Retinal pigment epithelial cell (primary cell): Measurements from ENCODE around the gene MAML3.

Experiments used
- DNase-seq: peaks from one replicate; pipeline ENCODE4 v3.0.0-alpha.2; 2010; ENCODE audit warnings: low read depth
- H3K4me3 ChIP-seq: 2 replicates; pipeline ENCODE4 v1.5.1; 2011; ENCODE audit warnings: mild to moderate bottlenecking, low read length, control low read depth, moderate library complexity
- TF ChIP-seq, protein P1 (sequence below): conservative IDR thresholded peaks from 2 replicates; pipeline ENCODE4 v1.5.1; 2011; ENCODE audit warnings: low read depth, low read length, control low read depth, inconsistent platforms

Gene MAML3

DNA sequence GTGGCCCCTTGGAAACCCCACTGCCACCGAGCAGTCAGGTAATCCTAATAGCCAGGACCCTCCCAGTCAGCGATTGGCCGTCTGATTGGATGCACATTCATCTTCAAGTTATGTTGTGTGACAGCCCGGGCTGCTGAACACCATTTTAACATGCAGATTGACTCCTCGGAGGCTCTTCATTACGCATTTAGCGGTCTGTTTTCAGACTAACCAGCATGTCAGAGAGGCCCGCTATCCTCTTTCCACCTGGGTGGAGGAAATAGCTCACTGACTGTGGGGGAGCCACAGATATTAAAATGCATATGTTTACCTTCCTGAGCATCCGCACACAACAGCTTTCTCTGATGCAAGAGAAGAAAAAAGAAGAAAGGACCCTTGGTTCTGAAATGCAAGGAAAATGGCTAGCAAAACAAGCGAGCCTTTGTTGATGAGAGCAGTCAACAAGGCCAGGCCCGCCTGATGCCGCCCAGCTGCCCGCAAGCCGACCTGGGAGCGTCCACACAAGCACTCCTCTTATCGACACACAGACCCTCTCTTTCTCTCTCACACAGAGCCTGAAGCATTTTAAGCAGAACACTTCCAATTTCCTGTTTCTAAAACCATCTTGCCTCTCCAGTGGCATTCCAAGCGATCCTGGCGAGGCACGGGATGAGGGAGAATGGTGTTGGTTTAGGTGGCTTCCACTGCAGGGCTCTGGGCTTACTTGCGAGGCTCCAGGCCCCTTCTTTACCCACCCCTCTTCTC is 370.1 kb downstream of the MAML3 start:
- DNase-seq: no peak
- TF ChIP-seq, protein P1, sequence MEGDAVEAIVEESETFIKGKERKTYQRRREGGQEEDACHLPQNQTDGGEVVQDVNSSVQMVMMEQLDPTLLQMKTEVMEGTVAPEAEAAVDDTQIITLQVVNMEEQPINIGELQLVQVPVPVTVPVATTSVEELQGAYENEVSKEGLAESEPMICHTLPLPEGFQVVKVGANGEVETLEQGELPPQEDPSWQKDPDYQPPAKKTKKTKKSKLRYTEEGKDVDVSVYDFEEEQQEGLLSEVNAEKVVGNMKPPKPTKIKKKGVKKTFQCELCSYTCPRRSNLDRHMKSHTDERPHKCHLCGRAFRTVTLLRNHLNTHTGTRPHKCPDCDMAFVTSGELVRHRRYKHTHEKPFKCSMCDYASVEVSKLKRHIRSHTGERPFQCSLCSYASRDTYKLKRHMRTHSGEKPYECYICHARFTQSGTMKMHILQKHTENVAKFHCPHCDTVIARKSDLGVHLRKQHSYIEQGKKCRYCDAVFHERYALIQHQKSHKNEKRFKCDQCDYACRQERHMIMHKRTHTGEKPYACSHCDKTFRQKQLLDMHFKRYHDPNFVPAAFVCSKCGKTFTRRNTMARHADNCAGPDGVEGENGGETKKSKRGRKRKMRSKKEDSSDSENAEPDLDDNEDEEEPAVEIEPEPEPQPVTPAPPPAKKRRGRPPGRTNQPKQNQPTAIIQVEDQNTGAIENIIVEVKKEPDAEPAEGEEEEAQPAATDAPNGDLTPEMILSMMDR: no peak
- no peak overlapping the region for H3K4me3 ChIP-seq

DNA sequence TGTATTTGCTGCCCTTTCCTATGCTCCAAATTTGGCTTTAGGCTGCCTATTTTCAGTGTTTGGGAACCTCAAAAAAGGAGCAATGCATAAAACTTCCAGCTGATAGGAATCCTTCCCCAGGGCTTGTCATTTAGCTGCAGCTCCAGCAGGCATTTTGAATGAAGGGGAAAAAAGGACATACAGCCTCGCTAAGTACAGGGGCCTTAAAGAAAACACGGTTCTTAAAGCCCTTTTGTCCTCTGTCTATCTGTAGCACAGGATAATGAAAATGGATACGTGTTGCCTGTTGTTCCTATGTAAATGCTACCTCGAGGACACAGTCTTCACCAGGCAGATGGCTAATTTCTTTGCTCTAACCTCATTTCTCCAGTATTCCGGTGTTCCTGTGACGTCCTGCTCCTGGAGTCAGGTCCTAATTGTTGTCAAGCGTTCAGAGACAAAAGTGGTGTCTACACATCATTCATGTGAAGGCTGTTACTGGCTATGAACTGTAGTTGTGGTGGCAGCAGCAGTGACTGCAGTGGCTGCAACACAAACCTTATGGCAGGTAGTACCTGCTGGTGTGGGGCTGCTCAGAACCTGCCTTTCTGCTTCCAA is 371.0 kb downstream of the MAML3 start:
- DNase-seq: no peak
- TF ChIP-seq, protein P1: no peak
- no peak overlapping the region for H3K4me3 ChIP-seq

DNA sequence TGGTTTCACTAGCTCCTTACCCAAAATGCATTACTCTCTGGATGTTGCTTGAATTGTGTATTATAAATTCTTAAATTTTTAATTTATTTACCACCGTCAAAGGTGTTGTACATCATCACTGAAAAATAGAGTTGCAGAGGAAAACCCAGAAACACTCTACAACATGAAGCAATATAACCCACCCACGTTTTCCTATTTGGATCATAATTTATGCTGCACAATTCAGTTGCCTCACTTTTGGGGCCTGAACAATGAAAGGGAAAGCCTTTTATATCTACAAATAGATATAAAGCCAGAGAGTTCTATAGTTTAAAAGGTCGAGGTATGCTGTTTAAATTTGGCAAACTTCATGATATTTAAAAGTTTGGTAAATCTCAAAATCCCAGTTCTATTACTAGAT is 372.9 kb downstream of the MAML3 start:
- H3K4me3 ChIP-seq: no peak overlapping the region
- no peak for DNase-seq
- TF ChIP-seq, protein P1: no peak

DNA sequence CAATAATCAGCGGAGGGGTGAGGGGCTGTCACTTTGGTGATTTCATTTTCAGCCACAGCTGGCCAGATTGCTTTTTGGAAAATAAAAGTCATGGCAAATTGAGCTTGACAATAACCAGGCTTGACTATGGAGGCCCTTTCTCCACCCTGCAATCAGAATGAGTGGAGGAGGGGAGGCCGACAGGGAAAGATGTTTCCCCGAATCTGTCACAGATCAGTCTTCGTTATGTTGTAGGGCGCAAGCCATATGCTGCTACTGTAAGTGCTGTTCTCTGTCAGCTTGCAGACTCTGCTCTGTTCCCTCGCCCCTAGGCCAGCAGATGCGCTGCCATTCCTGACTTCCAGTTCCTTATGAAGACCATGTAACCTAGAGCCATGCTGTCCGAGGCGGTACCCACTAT is 374.3 kb downstream of the MAML3 start:
- H3K4me3 ChIP-seq: no peak overlapping the region
- TF ChIP-seq, protein P1: no peak
- no peak for DNase-seq

DNA sequence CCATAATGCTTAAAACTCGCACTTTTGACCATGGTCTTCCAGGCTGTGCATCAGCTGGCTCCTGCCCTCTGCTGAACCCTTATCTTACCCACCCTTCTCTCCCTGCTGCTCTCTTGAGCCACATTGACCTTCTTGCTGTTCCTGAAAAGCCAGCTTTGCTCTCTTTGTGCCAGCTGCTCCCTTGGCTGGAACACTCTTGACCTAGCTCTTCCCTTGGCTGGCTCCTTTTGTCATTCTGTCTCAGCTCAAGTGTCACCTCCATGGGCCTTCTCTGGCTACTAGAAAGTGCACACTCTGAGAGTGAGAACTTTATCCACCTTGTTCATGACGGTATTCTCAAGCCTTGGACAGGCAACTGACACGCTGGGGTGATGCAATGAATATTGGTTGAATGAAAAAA is 376.2 kb downstream of the MAML3 start:
- TF ChIP-seq, protein P1: no peak

DNA sequence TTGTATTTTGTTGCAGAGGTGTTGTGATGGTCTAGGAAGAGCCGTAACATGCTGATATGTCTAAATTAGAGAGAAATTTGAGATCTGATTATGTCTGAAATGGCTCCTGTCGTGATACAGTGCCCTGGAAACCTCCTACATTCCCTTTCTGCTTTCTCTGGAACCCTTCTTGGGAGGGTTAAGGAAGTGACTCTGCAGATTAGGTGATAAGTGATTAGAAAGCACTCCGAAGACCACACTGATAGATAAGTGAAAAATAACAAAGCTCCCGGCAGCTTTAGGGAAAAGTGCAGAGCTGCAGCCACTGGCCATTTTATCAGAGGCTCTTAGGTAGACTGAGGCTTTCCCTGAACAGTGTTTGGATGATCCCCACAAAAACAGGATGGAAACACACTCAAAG is 377.7 kb downstream of the MAML3 start:
- no peak overlapping the region for H3K4me3 ChIP-seq
- TF ChIP-seq, protein P1: no peak
- no peak for DNase-seq

More for the DNA sequence above, 376.2 kb downstream of the MAML3 start:
- H3K4me3 ChIP-seq: no peak overlapping the region
- DNase-seq: no peak

DNA sequence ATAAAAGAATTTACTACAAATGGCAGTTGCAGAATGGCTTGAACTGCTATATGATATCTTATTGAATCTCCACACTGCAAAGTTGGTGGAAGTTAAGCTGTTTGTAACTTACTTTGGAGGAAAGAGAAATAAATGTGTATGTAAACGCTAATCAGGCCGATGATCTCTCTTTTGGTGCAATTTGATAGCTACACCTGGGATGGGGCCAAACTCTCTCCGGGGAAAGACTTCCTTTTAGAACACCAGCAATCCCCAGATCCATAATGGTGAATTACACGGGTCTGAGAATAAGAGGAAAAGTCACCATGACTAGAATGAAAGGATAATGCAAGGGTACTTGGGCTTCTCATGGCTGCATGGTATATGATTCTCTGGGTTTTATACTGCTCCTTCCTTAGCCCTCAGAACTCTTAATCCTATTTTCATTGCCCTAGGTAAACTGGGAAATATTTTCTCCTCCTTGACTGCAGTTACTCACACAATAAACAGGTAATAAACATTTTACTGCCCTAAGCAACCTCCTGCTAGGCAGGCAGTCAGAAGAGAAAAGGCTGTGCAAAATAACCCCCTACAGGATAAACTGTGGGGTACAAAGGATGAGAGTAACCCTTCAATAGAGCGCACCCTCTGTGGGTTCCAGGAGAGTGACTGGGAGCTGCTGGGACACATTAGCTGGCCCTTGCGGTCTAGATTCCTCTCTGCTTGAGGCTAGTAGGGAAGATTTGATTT is 379.1 kb downstream of the MAML3 start:
- H3K4me3 ChIP-seq: no peak overlapping the region
- no peak for DNase-seq
- TF ChIP-seq, protein P1: no peak
